Erythroblast (primary cell): ENCODE results near the gene ARHGAP6.

Experiments
- GATA1 ChIP-seq: IDR thresholded peaks from 2 replicates; pipeline ENCODE4 v1.6.1; 2011; ENCODE audit warnings: low read depth, mild to moderate bottlenecking, control low read depth, low read length, moderate library complexity
- POLR2A ChIP-seq: IDR thresholded peaks from 2 replicates; pipeline ENCODE4 v1.6.1; 2011; ENCODE audit warnings: mild to moderate bottlenecking, low read length

DNA sequence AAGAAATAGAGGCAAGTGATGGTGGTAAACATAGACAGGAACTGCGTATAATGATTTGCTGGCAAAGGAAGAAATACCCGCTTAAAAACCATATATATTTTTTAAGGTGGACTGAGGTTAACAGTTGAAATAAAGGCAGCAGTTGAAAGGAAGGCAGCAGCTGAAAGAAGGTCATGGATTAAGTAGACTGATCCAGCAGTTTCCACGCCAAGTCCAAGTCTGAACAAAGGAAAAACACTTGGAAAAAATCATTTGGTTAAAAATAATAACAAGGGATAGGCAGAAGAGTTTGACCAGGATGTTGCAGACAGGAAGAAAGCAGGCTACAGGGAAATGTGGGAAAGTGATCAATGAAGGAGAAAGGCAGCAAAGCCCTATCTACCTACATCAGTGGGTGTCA, 278.9 kb downstream of the ARHGAP6 start:
- TF ChIP-seq POLR2A (no peak), GATA1 (no peak)
